Thyroid gland (tissue), 4 donors: Measurements from ENCODE around the gene SEL1L2. TPM values are rescaled to one million over a fixed set of nuclear protein-coding genes. Genes with fewer than 3 reads are reported as not detected.

Experiments
- DNase-seq, 2 donors: peaks; one replicate each; pipeline ENCODE4 v3.0.0-alpha.2; 2019
- H3K27ac ChIP-seq, 3 donors: fragments of 200-600 bp; sonication (generic); 1 replicate in 2 of 3; 2 replicates in 1 of 3; pipeline ENCODE4 v1.5.1; 2016 to 2019; ENCODE audit warnings: mild to moderate bottlenecking in 1 of 3, moderate library complexity in 1 of 3
- H3K27me3 ChIP-seq: fragments of 200-600 bp; sonication (generic); one replicate; pipeline ENCODE4 v1.5.1; 2019
- H3K36me3 ChIP-seq, 2 donors: fragments of 200-600 bp; sonication (generic); one replicate each; pipeline ENCODE4 v1.5.1; 2016 to 2019
- H3K4me1 ChIP-seq, 2 donors: fragments of 200-600 bp; sonication (generic); one replicate each; pipeline ENCODE4 v1.5.1; 2017 to 2019
- H3K4me3 ChIP-seq, 3 donors: fragments of 200-600 bp; sonication (generic); replicated peaks in 1 of 3; 1 replicate in 2 of 3; 2 replicates in 1 of 3; pipeline ENCODE4 v1.5.1; 2016; ENCODE audit warnings: mild to moderate bottlenecking in 1 of 3
- H3K9me3 ChIP-seq: fragments of 200-600 bp; sonication (generic); one replicate; pipeline ENCODE4 v1.5.1; 2017
- CTCF ChIP-seq, 6 experiments: fragments of 200-600 bp in 3 of 6; fragments of 450-650 bp in 3 of 6; sonication (generic) in 3 of 6; IDR thresholded peaks; one replicate each; pipeline ENCODE4 v1.5.1; 2016 to 2019; ENCODE audit warnings: antibody characterized with exemption in 6 of 6, mild to moderate bottlenecking in 2 of 6, inconsistent platforms in 1 of 6, moderate library complexity in 1 of 6
- POLR2A ChIP-seq, 2 donors: fragments of 450-650 bp; IDR thresholded peaks; one replicate each; pipeline ENCODE4 v1.6.1; 2017; ENCODE audit warnings: antibody characterized with exemption in 2 of 2, mild to moderate bottlenecking in 2 of 2, moderate library complexity in 1 of 2
- WGBS, 2 donors: methylation state at CpG; one replicate each; pipeline ENCODE4 v1.1.5; 2017; 5-methylcytosine and 5-hydroxymethylcytosine counted together
- intact Hi-C: fragments of 100-400 bp; cut with DNase I; formaldehyde crosslinking; loops from one replicate; pipeline ENCODE4 v1.15.1; 2023
- total RNA-seq, 4 donors: library from RNA; depleted of rRNA; stranded (reverse); fragments of >200 nt; gene quantifications; one replicate each; pipeline ENCODE4 v1.2.3, GENCODE V29; 2016

The SEL1L2 gene
- total RNA-seq, 4 donors from 2014 or later, result not detected

- H3K4me1 ChIP-seq, result no peaks in the 10 kb centered on the region
- no peak overlapping the region for H3K27ac ChIP-seq
- WGBS, 2 donors, result 84 to 90% methylated on average over 7 of the region's 7 CpGs
- H3K4me3 ChIP-seq, result no peak overlapping the region
- no peak for DNase-seq
- TF ChIP-seq CTCF (IDR thresholded peaks at IDR 0.05) (no peak), POLR2A (IDR thresholded peaks at IDR 0.05) (no peak)
- intact Hi-C loops, result no loop called here
- H3K27me3 ChIP-seq, result no peaks in the 10 kb centered on the region
- H3K9me3 ChIP-seq, result no peaks in the 10 kb centered on the region
- H3K36me3 ChIP-seq, result no peaks in the 10 kb centered on the region
These were observed 132.5 kb downstream of the SEL1L2 start for GRCh38 chr20:13857961-13858360.

- H3K9me3 ChIP-seq, result no peaks in the 10 kb centered on the region
- intact Hi-C loops, result no loop called here
- H3K4me3 ChIP-seq, result no peak overlapping the region
- H3K36me3 ChIP-seq, result no peaks in the 10 kb centered on the region
- WGBS, 2 donors, result 46 to 53% methylated on average over 3 of the region's 3 CpGs
- TF ChIP-seq POLR2A (IDR thresholded peaks at IDR 0.05) (no peak), CTCF (IDR thresholded peaks at IDR 0.05) (no peak)
- H3K4me1 ChIP-seq, result no peaks in the 10 kb centered on the region
- H3K27me3 ChIP-seq, result no peaks in the 10 kb centered on the region
- DNase-seq, result peak; percentile 35 to 63
- no peak overlapping the region for H3K27ac ChIP-seq
These were observed 133.1 kb downstream of the SEL1L2 start for GRCh38 chr20:13857304-13857703.

GRCh38 chr20:13856354-13856753, 134.1 kb downstream of the SEL1L2 start:
- TF ChIP-seq CTCF (IDR thresholded peaks at IDR 0.05) (no peak), POLR2A (IDR thresholded peaks at IDR 0.05) (no peak)
- H3K4me3 ChIP-seq, result no peak overlapping the region
- DNase-seq, result no peak
- no peak overlapping the region for H3K27ac ChIP-seq
- no peaks in the 10 kb centered on the region for H3K36me3 ChIP-seq
- no peaks in the 10 kb centered on the region for H3K4me1 ChIP-seq
- no peaks in the 10 kb centered on the region for H3K27me3 ChIP-seq
- intact Hi-C loops, result no loop called here
- no peaks in the 10 kb centered on the region for H3K9me3 ChIP-seq
- WGBS, 2 donors, result 79 to 80% methylated on average over 4 of the region's 4 CpGs

GRCh38 chr20:13855613-13856012, 134.8 kb downstream of the SEL1L2 start:
- Histone ChIP-seq H3K36me3 (no peaks in the 10 kb centered on the region), H3K27ac (no peak overlapping the region), H3K4me1 (no peaks in the 10 kb centered on the region), H3K4me3 (no peak overlapping the region), H3K27me3 (no peaks in the 10 kb centered on the region), H3K9me3 (no peaks in the 10 kb centered on the region)
- intact Hi-C loops, result no loop called here
- DNase-seq, result no peak
- WGBS, 2 donors, result 93 to 96% methylated on average over 4 of the region's 4 CpGs
- TF ChIP-seq CTCF (IDR thresholded peaks at IDR 0.05) (no peak), POLR2A (IDR thresholded peaks at IDR 0.05) (no peak)

GRCh38 chr20:13852306-13852705, 138.1 kb downstream of the SEL1L2 start:
- 53 to 56% methylated on average over 1 of the region's 1 CpG for WGBS, 2 donors

More at GRCh38 chr20:13852306-13852705, 138.1 kb downstream of the SEL1L2 start:
- Histone ChIP-seq H3K27me3 (no peaks in the 10 kb centered on the region), H3K36me3 (no peaks in the 10 kb centered on the region), H3K9me3 (no peaks in the 10 kb centered on the region), H3K27ac (no peak overlapping the region), H3K4me3 (no peak overlapping the region), H3K4me1 (no peaks in the 10 kb centered on the region)
- no peak for DNase-seq
- TF ChIP-seq CTCF (IDR thresholded peaks at IDR 0.05) (no peak), POLR2A (IDR thresholded peaks at IDR 0.05) (no peak)
- intact Hi-C loops, result no loop called here
